ENCODE data around the gene ESRRA.
"Not testable (repeated sequence)": the region's sequence is repeated elsewhere in the genome, so short reads cannot be mapped to it uniquely, and the experiment has no call there.

ESRRA gene

GRCh38 chr11:64323984-64324383, 18.7 kb downstream of the ESRRA start:
- Histone ChIP-seq H3K4me1 (ENCODE audit: control extremely low read depth in 1 of 4, control insufficient read depth in 4 of 4, insufficient read depth in 4 of 4, low read length in 3 of 4) (peaks cover 0 to 19% (median 7%) of the 10 kb centered on the region in 4 experiments), H3K36me3 (ENCODE audit: control insufficient read depth in 4 of 4, insufficient read depth in 4 of 4, low read length in 3 of 4) (peaks cover 5 to 22% (median 16%) of the 10 kb centered on the region in 4 experiments)
- H3K4me3 ChIP-seq (ENCODE audit: control insufficient read depth in 1 of 7, extremely low read depth in 1 of 7, insufficient read depth in 4 of 7, low read depth in 2 of 7, low read length in 6 of 7); H3K27me3 ChIP-seq (replicated peaks in 2 of 5; ENCODE audit: control insufficient read depth in 4 of 5, insufficient read depth in 5 of 5, low read length in 4 of 5); H3K27ac ChIP-seq (ENCODE audit: insufficient read depth in 1 of 2, low read depth in 1 of 2, low read length in 2 of 2, poor library complexity in 1 of 2, severe bottlenecking in 2 of 2); H3K9me3 ChIP-seq (ENCODE audit: control extremely low read depth in 1 of 5, control insufficient read depth in 4 of 5, insufficient read depth in 2 of 5, low read depth in 1 of 5, low read length in 4 of 5); POLR2A ChIA-PET; DNase-seq: not testable (repeated sequence)
- CTCF ChIA-PET: interaction anchor here (1.0 to 4.8 kb wide), 7 partner anchors 8 to 325 kb away, joined by 3 to 23 read pairs (median 4); no protein-coding TSS in a partner anchor
- 100% methylated on average over 4 of the region's 4 CpGs for WGBS (ENCODE audit: insufficient coverage)

GRCh38 chr11:64324692-64325469, 19.6 kb downstream of the ESRRA start:
- Histone ChIP-seq H3K4me1 (ENCODE audit: control extremely low read depth in 1 of 4, control insufficient read depth in 4 of 4, insufficient read depth in 4 of 4, low read length in 3 of 4) (peaks cover 0 to 13% (median 0%) of the 10 kb centered on the region in 4 experiments), H3K36me3 (ENCODE audit: control insufficient read depth in 4 of 4, insufficient read depth in 4 of 4, low read length in 3 of 4) (peaks cover 5 to 22% (median 16%) of the 10 kb centered on the region in 4 experiments), H3K4me3 (ENCODE audit: control insufficient read depth in 1 of 7, extremely low read depth in 1 of 7, insufficient read depth in 4 of 7, low read depth in 2 of 7, low read length in 6 of 7) (no peak overlapping the region), H3K9me3 (ENCODE audit: control extremely low read depth in 1 of 5, control insufficient read depth in 4 of 5, insufficient read depth in 2 of 5, low read depth in 1 of 5, low read length in 4 of 5) (no peaks in the 10 kb centered on the region), H3K27me3 (replicated peaks in 2 of 5; ENCODE audit: control insufficient read depth in 4 of 5, insufficient read depth in 5 of 5, low read length in 4 of 5) (no peaks in the 10 kb centered on the region), H3K27ac (ENCODE audit: insufficient read depth in 1 of 2, low read depth in 1 of 2, low read length in 2 of 2, poor library complexity in 1 of 2, severe bottlenecking in 2 of 2) (no peak overlapping the region)
- ChIA-PET POLR2A (no interaction called here), CTCF (interaction anchor here (1.0 to 4.8 kb wide), 4 partner anchors 10 to 48 kb away, joined by 3 to 23 read pairs (median 4); no protein-coding TSS in a partner anchor)
- DNase-seq: no peak
- WGBS (ENCODE audit: insufficient coverage): 95% methylated on average over 5 of the region's 11 CpGs

- no peak overlapping the region for H3K27ac ChIP-seq (ENCODE audit: insufficient read depth in 1 of 2, low read depth in 1 of 2, low read length in 2 of 2, poor library complexity in 1 of 2, severe bottlenecking in 2 of 2)
- DNase-seq: no peak
- ChIA-PET CTCF (interaction anchor here (1.1 to 1.8 kb wide), 4 partner anchors 10 to 32 kb away, joined by 3 to 5 read pairs (median 3); partner anchors contain the start of genes PRDX5 and TRMT112), POLR2A (interaction anchor here (0.6 to 0.9 kb wide), 2 partner anchors 10 to 45 kb away, joined by 3 to 6 read pairs; partner anchors contain the start of genes PRDX5 and TRMT112)
- no peaks in the 10 kb centered on the region for H3K27me3 ChIP-seq (replicated peaks in 2 of 5; ENCODE audit: control insufficient read depth in 4 of 5, insufficient read depth in 5 of 5, low read length in 4 of 5)
- H3K9me3 ChIP-seq (ENCODE audit: control extremely low read depth in 1 of 5, control insufficient read depth in 4 of 5, insufficient read depth in 2 of 5, low read depth in 1 of 5, low read length in 4 of 5): no peaks in the 10 kb centered on the region
- peaks cover 0 to 29% (median 11%) of the 10 kb centered on the region in 4 experiments for H3K4me1 ChIP-seq (ENCODE audit: control extremely low read depth in 1 of 4, control insufficient read depth in 4 of 4, insufficient read depth in 4 of 4, low read length in 3 of 4)
- 100% methylated on average over 1 of the region's 2 CpGs for WGBS (ENCODE audit: insufficient coverage)
- peaks cover 0 to 7% (median 5%) of the 10 kb centered on the region in 4 experiments for H3K36me3 ChIP-seq (ENCODE audit: control insufficient read depth in 4 of 4, insufficient read depth in 4 of 4, low read length in 3 of 4)
- no peak overlapping the region for H3K4me3 ChIP-seq (ENCODE audit: control insufficient read depth in 1 of 7, extremely low read depth in 1 of 7, insufficient read depth in 4 of 7, low read depth in 2 of 7, low read length in 6 of 7)
Measured at GRCh38 chr11:64327375-64327774, 22.1 kb downstream of the ESRRA start.

- POLR2A ChIA-PET: no interaction called here
Measured at GRCh38 chr11:64327993-64328392, 22.7 kb downstream of the ESRRA start.

GRCh38 chr11:64330888-64331287, 25.6 kb downstream of the ESRRA start:
- ChIA-PET CTCF (interaction anchor here (0.7 to 11.1 kb wide), 18 partner anchors 8 to 728 kb away, joined by 3 to 136 read pairs (median 8); partner anchors contain the start of genes BAD, CCDC88B, ESRRA and PLCB3), POLR2A (interaction anchor here (0.7 to 1.9 kb wide), 4 partner anchors 9 to 26 kb away, joined by 3 to 18 read pairs (median 6); partner anchors contain the start of genes CCDC88B, ESRRA, PRDX5 and TRMT112)
- no peaks in the 10 kb centered on the region for H3K27me3 ChIP-seq (replicated peaks in 2 of 5; ENCODE audit: control insufficient read depth in 4 of 5, insufficient read depth in 5 of 5, low read length in 4 of 5)
- H3K27ac ChIP-seq (ENCODE audit: insufficient read depth in 1 of 2, low read depth in 1 of 2, low read length in 2 of 2, poor library complexity in 1 of 2, severe bottlenecking in 2 of 2): no peak overlapping the region
- H3K9me3 ChIP-seq (ENCODE audit: control extremely low read depth in 1 of 5, control insufficient read depth in 4 of 5, insufficient read depth in 2 of 5, low read depth in 1 of 5, low read length in 4 of 5): no peaks in the 10 kb centered on the region
- WGBS (ENCODE audit: insufficient coverage): 89% methylated on average over 8 of the region's 11 CpGs
- no peaks in the 10 kb centered on the region for H3K36me3 ChIP-seq (ENCODE audit: control insufficient read depth in 4 of 4, insufficient read depth in 4 of 4, low read length in 3 of 4)
- H3K4me1 ChIP-seq (ENCODE audit: control extremely low read depth in 1 of 4, control insufficient read depth in 4 of 4, insufficient read depth in 4 of 4, low read length in 3 of 4): peaks cover 0 to 34% (median 20%) of the 10 kb centered on the region in 4 experiments
- peak in 1 of 3 donors; percentile 21 for DNase-seq
- H3K4me3 ChIP-seq (ENCODE audit: control insufficient read depth in 1 of 7, extremely low read depth in 1 of 7, insufficient read depth in 4 of 7, low read depth in 2 of 7, low read length in 6 of 7): no peak overlapping the region

More at GRCh38 chr11:64327993-64328392, 22.7 kb downstream of the ESRRA start:
- no peak for DNase-seq
- no peaks in the 10 kb centered on the region for H3K27me3 ChIP-seq (replicated peaks in 2 of 5; ENCODE audit: control insufficient read depth in 4 of 5, insufficient read depth in 5 of 5, low read length in 4 of 5)
- no CpG with 5 or more reads among the region's 3 CpGs for WGBS (ENCODE audit: insufficient coverage)
- no peaks in the 10 kb centered on the region for H3K9me3 ChIP-seq (ENCODE audit: control extremely low read depth in 1 of 5, control insufficient read depth in 4 of 5, insufficient read depth in 2 of 5, low read depth in 1 of 5, low read length in 4 of 5)
- H3K4me1 ChIP-seq (ENCODE audit: control extremely low read depth in 1 of 4, control insufficient read depth in 4 of 4, insufficient read depth in 4 of 4, low read length in 3 of 4): peaks cover 0 to 33% (median 13%) of the 10 kb centered on the region in 4 experiments
- peaks cover 0 to under 1% (median 0%) of the 10 kb centered on the region in 4 experiments for H3K36me3 ChIP-seq (ENCODE audit: control insufficient read depth in 4 of 4, insufficient read depth in 4 of 4, low read length in 3 of 4)
- H3K27ac ChIP-seq (ENCODE audit: insufficient read depth in 1 of 2, low read depth in 1 of 2, low read length in 2 of 2, poor library complexity in 1 of 2, severe bottlenecking in 2 of 2): no peak overlapping the region
- no peak overlapping the region for H3K4me3 ChIP-seq (ENCODE audit: control insufficient read depth in 1 of 7, extremely low read depth in 1 of 7, insufficient read depth in 4 of 7, low read depth in 2 of 7, low read length in 6 of 7)
- CTCF ChIA-PET: interaction anchor here (1.1 to 1.8 kb wide), 4 partner anchors 10 to 33 kb away, joined by 3 to 5 read pairs (median 3); partner anchors contain the start of genes PRDX5 and TRMT112

GRCh38 chr11:64331569-64332371, 26.4 kb downstream of the ESRRA start:
- Histone ChIP-seq H3K36me3 (ENCODE audit: control insufficient read depth in 4 of 4, insufficient read depth in 4 of 4, low read length in 3 of 4) (no peaks in the 10 kb centered on the region), H3K27ac (ENCODE audit: insufficient read depth in 1 of 2, low read depth in 1 of 2, low read length in 2 of 2, poor library complexity in 1 of 2, severe bottlenecking in 2 of 2) (peak overlapping the region in 1 of 2 experiments; percentile 27), H3K27me3 (replicated peaks in 2 of 5; ENCODE audit: control insufficient read depth in 4 of 5, insufficient read depth in 5 of 5, low read length in 4 of 5) (no peaks in the 10 kb centered on the region), H3K4me3 (ENCODE audit: control insufficient read depth in 1 of 7, extremely low read depth in 1 of 7, insufficient read depth in 4 of 7, low read depth in 2 of 7, low read length in 6 of 7) (peak overlapping the region in 3 of 7 experiments; percentile 8 to 36 (median 15)), H3K9me3 (ENCODE audit: control extremely low read depth in 1 of 5, control insufficient read depth in 4 of 5, insufficient read depth in 2 of 5, low read depth in 1 of 5, low read length in 4 of 5) (no peaks in the 10 kb centered on the region), H3K4me1 (ENCODE audit: control extremely low read depth in 1 of 4, control insufficient read depth in 4 of 4, insufficient read depth in 4 of 4, low read length in 3 of 4) (peaks cover 0 to 40% (median 20%) of the 10 kb centered on the region in 4 experiments)
- POLR2A ChIA-PET: interaction anchor here (0.6 to 1.9 kb wide), 6 partner anchors 8 to 69 kb away, joined by 3 to 18 read pairs (median 4); partner anchors contain the start of genes CCDC88B, ESRRA, PRDX5 and TRMT112
- CTCF ChIA-PET: interaction anchor here (0.6 to 11.1 kb wide), 22 partner anchors 9 to 131 kb away, joined by 3 to 136 read pairs (median 6); partner anchors contain the start of genes BAD, CCDC88B, ESRRA and PLCB3
- 33% methylated on average over 17 of the region's 20 CpGs for WGBS (ENCODE audit: insufficient coverage)
- peak; percentile 94 to 98 (median 97) for DNase-seq
